HepG2 (cell line): Measurements from ENCODE around the gene TMEM217. TPM values are rescaled to one million over a fixed set of nuclear protein-coding genes. Genes with fewer than 3 reads are reported as not detected.

Experiments used
- LCORL ChIP-seq, 2 experiments: fragments of 450-650 bp in 1 of 2; sonication (generic) in 1 of 2; formaldehyde crosslinking in 1 of 2; IDR thresholded peaks; 2 replicates each; pipeline versions ENCODE4 v1.5.0 to v1.6.1; 2017 to 2020; ENCODE audit warnings: antibody characterized with exemption in 1 of 2, missing genetic modification reagents in 1 of 2
- MTF2 ChIP-seq: sonication (generic); formaldehyde crosslinking; IDR thresholded peaks from 2 replicates; pipeline ENCODE4 v1.5.0; 2020; ENCODE audit warnings: missing genetic modification reagents, borderline replicate concordance
- NRL ChIP-seq: sonication (generic); formaldehyde crosslinking; IDR thresholded peaks from 2 replicates; pipeline ENCODE4 v1.5.0; 2020; ENCODE audit warnings: missing genetic modification reagents, mild to moderate bottlenecking, moderate library complexity, borderline replicate concordance
- SMAD3 ChIP-seq: sonication (generic); formaldehyde crosslinking; IDR thresholded peaks from 2 replicates; pipeline ENCODE4 v1.4.0; 2020; ENCODE audit warnings: missing genetic modification reagents
- XRCC5 ChIP-seq: fragments of 200-400 bp; formaldehyde crosslinking; optimal IDR thresholded peaks from 2 replicates; pipeline ENCODE3; 2017; ENCODE audit warnings: mild to moderate bottlenecking, low read length
- ZFYVE20 ChIP-seq: sonication (generic); formaldehyde crosslinking; IDR thresholded peaks from 2 replicates; pipeline ENCODE4 v1.8.0; 2023; ENCODE audit warnings: low read depth, mild to moderate bottlenecking, moderate library complexity, missing genetic modification reagents, borderline replicate concordance
- ZMYM4 ChIP-seq: sonication (generic); formaldehyde crosslinking; IDR thresholded peaks from 2 replicates; pipeline ENCODE4 v1.8.1; 2023; ENCODE audit warnings: mild to moderate bottlenecking, missing genetic modification reagents
- ZNF12 ChIP-seq: sonication (generic); formaldehyde crosslinking; IDR thresholded peaks from 2 replicates; pipeline ENCODE4 v1.5.0; 2020; ENCODE audit warnings: missing genetic modification reagents
- ZNF136 ChIP-seq: sonication (generic); formaldehyde crosslinking; IDR thresholded peaks from 2 replicates; pipeline ENCODE4 v1.8.1; 2022; ENCODE audit warnings: low read depth, mild to moderate bottlenecking, moderate library complexity, missing genetic modification reagents
- ZNF629 ChIP-seq: sonication (generic); formaldehyde crosslinking; conservative IDR thresholded peaks from 2 replicates; pipeline ENCODE4 v1.5.0; 2020; ENCODE audit warnings: missing genetic modification reagents
- ZNF709 ChIP-seq: sonication (generic); formaldehyde crosslinking; IDR thresholded peaks from 2 replicates; pipeline ENCODE4 v1.5.0; 2020; ENCODE audit warnings: mild to moderate bottlenecking, missing genetic modification reagents
- polyA plus RNA-seq, 8 experiments: library from polyadenylated mRNA; depleted of rRNA in 3 of 8; stranded (reverse) in 7 of 8; unstranded in 1 of 8; fragments of >200 nt; fragmentation: Illumina TruSeq in 4 of 8; extraction: Trizol in 4 of 8; gene quantifications; 2 replicates each; pipeline versions ENCODE4 v1.2.1 to v1.2.3, GENCODE V29; 2011 to 2016; ENCODE audit warnings: low read depth in 4 of 8, missing spikeins in 1 of 8, mixed read lengths in 1 of 8; ENCODE audit not compliant: insufficient read depth in 1 of 8
- total RNA-seq, 5 experiments: library from RNA; depleted of rRNA; stranded (reverse); fragments of >200 nt; fragmentation: Illumina TruSeq; extraction: Trizol; gene quantifications; 2 replicates each; pipeline ENCODE4 v1.2.3, GENCODE V29; 2016; ENCODE audit warnings: low read depth in 1 of 5
- TF ChIP-seq, protein P1 (sequence below): sonication (generic); formaldehyde crosslinking; IDR thresholded peaks from 2 replicates; pipeline ENCODE4 v1.5.0; 2020; ENCODE audit warnings: mild to moderate bottlenecking, missing genetic modification reagents
- TF ChIP-seq, protein P2 (sequence below): sonication (generic); formaldehyde crosslinking; IDR thresholded peaks from 2 replicates; pipeline ENCODE4 v1.4.0; 2020; ENCODE audit warnings: missing genetic modification reagents, mild to moderate bottlenecking, borderline replicate concordance
- TF ChIP-seq, protein P3 (sequence below): sonication (generic); formaldehyde crosslinking; IDR thresholded peaks from 2 replicates; pipeline ENCODE4 v1.4.0; 2020; ENCODE audit warnings: mild to moderate bottlenecking, missing genetic modification reagents
- TF ChIP-seq, protein P4 (sequence below): sonication (generic); formaldehyde crosslinking; IDR thresholded peaks from 2 replicates; pipeline ENCODE4 v1.4.0; 2020; ENCODE audit warnings: mild to moderate bottlenecking, missing genetic modification reagents
- TF ChIP-seq, protein P5 (sequence below): IDR thresholded peaks from 2 replicates; pipeline ENCODE4 v1.6.1; 2016; ENCODE audit warnings: low read depth, borderline replicate concordance
- TF ChIP-seq, protein P6 (sequence below): sonication (generic); formaldehyde crosslinking; IDR thresholded peaks from 2 replicates; pipeline ENCODE4 v1.8.0; 2023; ENCODE audit warnings: mild to moderate bottlenecking, missing genetic modification reagents

The TMEM217 gene
- total and polyA plus RNA-seq, 2 of the 13 experiments (the other 11 are each of a cell fraction or from before 2014, with no cell fraction given), result 2.3 to 3.4 TPM

DNA sequence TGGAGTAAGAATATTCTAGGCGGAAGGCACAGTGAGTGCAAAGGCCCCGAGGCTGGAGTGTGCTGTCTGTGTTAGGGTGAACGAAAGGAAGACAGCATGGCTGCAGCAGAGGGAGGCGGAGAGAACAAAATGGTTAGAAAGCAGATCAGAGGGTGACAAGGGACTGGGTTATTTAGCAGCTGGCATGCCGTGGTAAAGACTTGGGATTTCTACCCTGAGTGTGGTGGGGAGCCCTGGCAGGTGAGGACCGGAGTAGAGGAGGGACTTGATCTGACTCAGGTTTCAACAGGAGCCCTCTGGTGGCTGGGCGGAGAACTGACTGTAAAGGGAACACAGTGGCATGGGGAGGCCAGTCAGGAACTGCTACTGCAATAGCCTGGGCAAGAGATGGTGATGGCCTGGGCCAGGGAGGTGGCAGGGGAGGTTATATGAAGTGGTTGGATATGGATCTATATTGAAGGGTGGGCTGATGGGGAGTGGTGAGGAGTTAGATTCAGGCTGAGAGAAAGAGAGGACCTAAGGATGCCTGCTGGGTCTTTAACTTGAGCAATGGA, 50.0 kb downstream of the TMEM217 start (continued):
- TF ChIP-seq, protein P1, sequence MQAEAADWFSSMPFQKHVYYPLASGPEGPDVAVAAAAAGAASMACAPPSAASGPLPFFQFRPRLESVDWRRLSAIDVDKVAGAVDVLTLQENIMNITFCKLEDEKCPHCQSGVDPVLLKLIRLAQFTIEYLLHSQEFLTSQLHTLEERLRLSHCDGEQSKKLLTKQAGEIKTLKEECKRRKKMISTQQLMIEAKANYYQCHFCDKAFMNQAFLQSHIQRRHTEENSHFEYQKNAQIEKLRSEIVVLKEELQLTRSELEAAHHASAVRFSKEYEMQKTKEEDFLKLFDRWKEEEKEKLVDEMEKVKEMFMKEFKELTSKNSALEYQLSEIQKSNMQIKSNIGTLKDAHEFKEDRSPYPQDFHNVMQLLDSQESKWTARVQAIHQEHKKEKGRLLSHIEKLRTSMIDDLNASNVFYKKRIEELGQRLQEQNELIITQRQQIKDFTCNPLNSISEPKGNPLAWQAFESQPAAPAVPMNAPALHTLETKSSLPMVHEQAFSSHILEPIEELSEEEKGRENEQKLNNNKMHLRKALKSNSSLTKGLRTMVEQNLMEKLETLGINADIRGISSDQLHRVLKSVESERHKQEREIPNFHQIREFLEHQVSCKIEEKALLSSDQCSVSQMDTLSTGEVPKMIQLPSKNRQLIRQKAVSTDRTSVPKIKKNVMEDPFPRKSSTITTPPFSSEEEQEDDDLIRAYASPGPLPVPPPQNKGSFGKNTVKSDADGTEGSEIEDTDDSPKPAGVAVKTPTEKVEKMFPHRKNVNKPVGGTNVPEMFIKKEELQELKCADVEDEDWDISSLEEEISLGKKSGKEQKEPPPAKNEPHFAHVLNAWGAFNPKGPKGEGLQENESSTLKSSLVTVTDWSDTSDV, result no peak
- TF ChIP-seq, protein P2, sequence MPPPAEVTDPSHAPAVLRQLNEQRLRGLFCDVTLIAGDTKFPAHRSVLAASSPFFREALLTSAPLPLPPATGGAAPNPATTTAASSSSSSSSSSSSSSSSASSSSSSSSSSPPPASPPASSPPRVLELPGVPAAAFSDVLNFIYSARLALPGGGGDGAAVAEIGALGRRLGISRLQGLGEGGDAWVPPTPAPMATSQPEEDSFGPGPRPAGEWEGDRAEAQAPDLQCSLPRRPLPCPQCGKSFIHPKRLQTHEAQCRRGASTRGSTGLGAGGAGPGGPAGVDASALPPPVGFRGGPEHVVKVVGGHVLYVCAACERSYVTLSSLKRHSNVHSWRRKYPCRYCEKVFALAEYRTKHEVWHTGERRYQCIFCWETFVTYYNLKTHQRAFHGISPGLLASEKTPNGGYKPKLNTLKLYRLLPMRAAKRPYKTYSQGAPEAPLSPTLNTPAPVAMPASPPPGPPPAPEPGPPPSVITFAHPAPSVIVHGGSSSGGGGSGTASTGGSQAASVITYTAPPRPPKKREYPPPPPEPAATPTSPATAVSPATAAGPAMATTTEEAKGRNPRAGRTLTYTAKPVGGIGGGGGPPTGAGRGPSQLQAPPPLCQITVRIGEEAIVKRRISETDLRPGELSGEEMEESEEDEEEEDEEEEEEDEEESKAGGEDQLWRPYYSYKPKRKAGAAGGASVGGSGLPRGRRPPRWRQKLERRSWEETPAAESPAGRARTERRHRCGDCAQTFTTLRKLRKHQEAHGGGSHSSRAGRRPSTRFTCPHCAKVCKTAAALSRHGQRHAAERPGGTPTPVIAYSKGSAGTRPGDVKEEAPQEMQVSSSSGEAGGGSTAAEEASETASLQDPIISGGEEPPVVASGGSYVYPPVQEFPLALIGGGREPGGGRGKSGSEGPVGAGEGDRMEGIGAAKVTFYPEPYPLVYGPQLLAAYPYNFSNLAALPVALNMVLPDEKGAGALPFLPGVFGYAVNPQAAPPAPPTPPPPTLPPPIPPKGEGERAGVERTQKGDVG (CRISPR knock-in tag), result peak; percentile 40; the same call in 1 of the 2 replicates
- TF ChIP-seq, protein P3, sequence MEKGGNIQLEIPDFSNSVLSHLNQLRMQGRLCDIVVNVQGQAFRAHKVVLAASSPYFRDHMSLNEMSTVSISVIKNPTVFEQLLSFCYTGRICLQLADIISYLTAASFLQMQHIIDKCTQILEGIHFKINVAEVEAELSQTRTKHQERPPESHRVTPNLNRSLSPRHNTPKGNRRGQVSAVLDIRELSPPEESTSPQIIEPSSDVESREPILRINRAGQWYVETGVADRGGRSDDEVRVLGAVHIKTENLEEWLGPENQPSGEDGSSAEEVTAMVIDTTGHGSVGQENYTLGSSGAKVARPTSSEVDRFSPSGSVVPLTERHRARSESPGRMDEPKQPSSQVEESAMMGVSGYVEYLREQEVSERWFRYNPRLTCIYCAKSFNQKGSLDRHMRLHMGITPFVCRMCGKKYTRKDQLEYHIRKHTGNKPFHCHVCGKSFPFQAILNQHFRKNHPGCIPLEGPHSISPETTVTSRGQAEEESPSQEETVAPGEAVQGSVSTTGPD, result no peak
- TF ChIP-seq ZFYVE20 (CRISPR knock-in tag) (no peak), XRCC5 (peak; percentile 84), ZNF12 (CRISPR knock-in tag) (no peak), ZMYM4 (CRISPR knock-in tag) (peak; percentile 72), NRL (CRISPR knock-in tag) (peak; percentile 30; the same call in 1 of the 2 replicates), MTF2 (CRISPR knock-in tag) (peak; percentile 73; the same call in 1 of the 2 replicates), LCORL (IDR thresholded peaks at IDR 0.05) (no peak), LCORL (CRISPR knock-in tag; IDR thresholded peaks at IDR 0.05) (peak; percentile 69; the same call in 1 of the 2 replicates), ZNF629 (CRISPR knock-in tag) (no peak), ZNF136 (CRISPR knock-in tag) (0 out of 2 replicates have a peak, but pooled peaks have one; percentile 11), SMAD3 (CRISPR knock-in tag) (peak; percentile 67; the same call in 1 of the 2 replicates), ZNF709 (CRISPR knock-in tag) (no peak)
- TF ChIP-seq, protein P4, sequence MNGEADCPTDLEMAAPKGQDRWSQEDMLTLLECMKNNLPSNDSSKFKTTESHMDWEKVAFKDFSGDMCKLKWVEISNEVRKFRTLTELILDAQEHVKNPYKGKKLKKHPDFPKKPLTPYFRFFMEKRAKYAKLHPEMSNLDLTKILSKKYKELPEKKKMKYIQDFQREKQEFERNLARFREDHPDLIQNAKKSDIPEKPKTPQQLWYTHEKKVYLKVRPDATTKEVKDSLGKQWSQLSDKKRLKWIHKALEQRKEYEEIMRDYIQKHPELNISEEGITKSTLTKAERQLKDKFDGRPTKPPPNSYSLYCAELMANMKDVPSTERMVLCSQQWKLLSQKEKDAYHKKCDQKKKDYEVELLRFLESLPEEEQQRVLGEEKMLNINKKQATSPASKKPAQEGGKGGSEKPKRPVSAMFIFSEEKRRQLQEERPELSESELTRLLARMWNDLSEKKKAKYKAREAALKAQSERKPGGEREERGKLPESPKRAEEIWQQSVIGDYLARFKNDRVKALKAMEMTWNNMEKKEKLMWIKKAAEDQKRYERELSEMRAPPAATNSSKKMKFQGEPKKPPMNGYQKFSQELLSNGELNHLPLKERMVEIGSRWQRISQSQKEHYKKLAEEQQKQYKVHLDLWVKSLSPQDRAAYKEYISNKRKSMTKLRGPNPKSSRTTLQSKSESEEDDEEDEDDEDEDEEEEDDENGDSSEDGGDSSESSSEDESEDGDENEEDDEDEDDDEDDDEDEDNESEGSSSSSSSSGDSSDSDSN, result peak; percentile 18; the same call in 1 of the 2 replicates
- TF ChIP-seq, protein P5, sequence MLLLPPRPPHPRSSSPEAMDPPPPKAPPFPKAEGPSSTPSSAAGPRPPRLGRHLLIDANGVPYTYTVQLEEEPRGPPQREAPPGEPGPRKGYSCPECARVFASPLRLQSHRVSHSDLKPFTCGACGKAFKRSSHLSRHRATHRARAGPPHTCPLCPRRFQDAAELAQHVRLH (CRISPR knock-in tag), result peak; percentile 77; the same call in 1 of the 2 replicates
- TF ChIP-seq, protein P6, sequence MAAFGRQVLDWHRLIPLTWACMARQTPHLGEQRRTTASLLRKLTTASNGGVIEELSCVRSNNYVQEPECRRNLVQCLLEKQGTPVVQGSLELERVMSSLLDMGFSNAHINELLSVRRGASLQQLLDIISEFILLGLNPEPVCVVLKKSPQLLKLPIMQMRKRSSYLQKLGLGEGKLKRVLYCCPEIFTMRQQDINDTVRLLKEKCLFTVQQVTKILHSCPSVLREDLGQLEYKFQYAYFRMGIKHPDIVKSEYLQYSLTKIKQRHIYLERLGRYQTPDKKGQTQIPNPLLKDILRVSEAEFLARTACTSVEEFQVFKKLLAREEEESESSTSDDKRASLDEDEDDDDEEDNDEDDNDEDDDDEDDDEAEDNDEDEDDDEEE (CRISPR knock-in tag), result peak; percentile 71; the same call in 1 of the 2 replicates
